Smooth muscle cell (in vitro differentiated cells): ENCODE data around the gene CSK. TPM values are rescaled to one million over a fixed set of nuclear protein-coding genes. Genes with fewer than 3 reads are reported as not detected.

Experiments used
- DNase-seq: peaks from one replicate; lab custom pipeline; 2025; ENCODE audit not compliant: unreplicated experiment; lab: John Stamatoyannopoulos, UW
- H2AFZ ChIP-seq: fragments of 200-600 bp; sonication (generic); 2 replicates; pipeline ENCODE4 v1.6.0; 2016; ENCODE audit warnings: antibody characterized with exemption, low read depth, mild to moderate bottlenecking
- H3F3A ChIP-seq: fragments of 200-600 bp; sonication (generic); 2 replicates; pipeline ENCODE4 v1.6.0; 2017; ENCODE audit warnings: antibody characterized with exemption, low read depth
- H3K27ac ChIP-seq: fragments of 200-600 bp; sonication (generic); 2 replicates; pipeline ENCODE4 v1.5.1; 2016; ENCODE audit warnings: low read depth, mild to moderate bottlenecking
- H3K27me3 ChIP-seq: fragments of 200-600 bp; sonication (generic); 2 replicates; pipeline ENCODE4 v1.6.1; 2016; ENCODE audit warnings: low read depth, mild to moderate bottlenecking
- H3K36me3 ChIP-seq: fragments of 200-600 bp; sonication (generic); 2 replicates; pipeline ENCODE4 v1.5.1; 2016; ENCODE audit warnings: low read depth
- H3K4me1 ChIP-seq: fragments of 200-600 bp; sonication (generic); 2 replicates; pipeline ENCODE4 v1.5.1; 2016; ENCODE audit warnings: low read depth
- H3K4me2 ChIP-seq: fragments of 200-600 bp; sonication (generic); 2 replicates; pipeline ENCODE4 v1.6.0; 2016; ENCODE audit warnings: mild to moderate bottlenecking
- H3K4me3 ChIP-seq: fragments of 200-600 bp; sonication (generic); 2 replicates; pipeline ENCODE4 v1.5.1; 2016; ENCODE audit warnings: mild to moderate bottlenecking
- H3K79me2 ChIP-seq: fragments of 200-600 bp; sonication (generic); 2 replicates; pipeline ENCODE4 v1.6.0; 2016; ENCODE audit warnings: low read depth, mild to moderate bottlenecking
- H3K9ac ChIP-seq: fragments of 200-600 bp; sonication (generic); 2 replicates; pipeline ENCODE4 v1.6.0; 2016; ENCODE audit warnings: low read depth
- H3K9me3 ChIP-seq: fragments of 200-600 bp; sonication (generic); replicated peaks from 2 replicates; pipeline ENCODE4 v1.5.1; 2016; ENCODE audit warnings: low read depth
- H4K20me1 ChIP-seq: fragments of 200-600 bp; sonication (generic); 2 replicates; pipeline ENCODE4 v1.6.0; 2016; ENCODE audit warnings: low read depth
- WGBS: methylation state at CpG from one replicate; pipeline ENCODE4 v1.1.7; 2016; ENCODE audit warnings: low lambda C conversion rate; 5-methylcytosine and 5-hydroxymethylcytosine counted together
- polyA plus RNA-seq: library from polyadenylated mRNA; unstranded; fragments of >200 nt; fragmentation: Nextera tagmentation; extraction: Ambion mirVana; gene quantifications from 2 replicates; pipeline ENCODE4 v1.2.1, GENCODE V29; 2016
- total RNA-seq: library from RNA; depleted of rRNA; stranded (reverse); fragments of >200 nt; gene quantifications from 2 replicates; pipeline ENCODE4 v1.2.3, GENCODE V29; 2014
- TF ChIP-seq, protein P1 (sequence below): fragments of 200-600 bp; sonication (generic); IDR thresholded peaks from 2 replicates; pipeline ENCODE4 v1.5.1; 2017; ENCODE audit warnings: borderline replicate concordance, mild to moderate bottlenecking, antibody characterized with exemption; ENCODE audit not compliant: insufficient read depth, poor library complexity, severe bottlenecking

The CSK gene
- total and polyA plus RNA-seq, 2 experiments from 2014 or later: 16.5 to 19.6 TPM

DNA sequence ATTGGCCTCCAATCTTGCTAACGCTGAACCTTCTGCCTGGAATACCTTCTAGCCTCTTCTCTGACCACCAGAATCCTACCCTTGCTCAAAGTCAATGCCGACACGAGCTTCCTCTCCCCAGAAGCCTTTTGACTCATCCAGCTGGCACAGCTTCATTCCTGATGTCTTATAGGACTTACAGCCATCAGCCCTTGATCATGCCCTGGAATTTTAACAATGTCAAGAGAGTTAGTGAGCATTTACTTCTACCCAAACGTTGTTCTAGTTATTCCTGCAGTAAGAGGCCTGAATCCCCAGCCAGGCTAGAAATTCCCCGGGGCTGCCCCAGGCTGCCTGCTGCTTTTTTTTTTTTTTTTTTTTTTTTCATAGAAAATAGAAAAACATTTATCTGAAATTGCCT, 29.3 kb upstream of the CSK start:
- Histone ChIP-seq H3K4me2 (peak overlapping the region; percentile 36), H3K79me2 (no peaks in the 10 kb centered on the region), H3K9me3 (no peaks in the 10 kb centered on the region), H4K20me1 (no peaks in the 10 kb centered on the region), H3K27me3 (no peaks in the 10 kb centered on the region), H2AFZ (no peak overlapping the region), H3F3A (no peaks in the 10 kb centered on the region), H3K36me3 (no peaks in the 10 kb centered on the region), H3K4me3 (no peak overlapping the region), H3K4me1 (peaks cover 3% of the 10 kb centered on the region), H3K27ac (peak overlapping the region; percentile 15), H3K9ac (no peak overlapping the region)
- no peak for DNase-seq
- WGBS: 27% methylated on average over 5 of the region's 5 CpGs
- TF ChIP-seq, protein P1, sequence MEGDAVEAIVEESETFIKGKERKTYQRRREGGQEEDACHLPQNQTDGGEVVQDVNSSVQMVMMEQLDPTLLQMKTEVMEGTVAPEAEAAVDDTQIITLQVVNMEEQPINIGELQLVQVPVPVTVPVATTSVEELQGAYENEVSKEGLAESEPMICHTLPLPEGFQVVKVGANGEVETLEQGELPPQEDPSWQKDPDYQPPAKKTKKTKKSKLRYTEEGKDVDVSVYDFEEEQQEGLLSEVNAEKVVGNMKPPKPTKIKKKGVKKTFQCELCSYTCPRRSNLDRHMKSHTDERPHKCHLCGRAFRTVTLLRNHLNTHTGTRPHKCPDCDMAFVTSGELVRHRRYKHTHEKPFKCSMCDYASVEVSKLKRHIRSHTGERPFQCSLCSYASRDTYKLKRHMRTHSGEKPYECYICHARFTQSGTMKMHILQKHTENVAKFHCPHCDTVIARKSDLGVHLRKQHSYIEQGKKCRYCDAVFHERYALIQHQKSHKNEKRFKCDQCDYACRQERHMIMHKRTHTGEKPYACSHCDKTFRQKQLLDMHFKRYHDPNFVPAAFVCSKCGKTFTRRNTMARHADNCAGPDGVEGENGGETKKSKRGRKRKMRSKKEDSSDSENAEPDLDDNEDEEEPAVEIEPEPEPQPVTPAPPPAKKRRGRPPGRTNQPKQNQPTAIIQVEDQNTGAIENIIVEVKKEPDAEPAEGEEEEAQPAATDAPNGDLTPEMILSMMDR: no peak

DNA sequence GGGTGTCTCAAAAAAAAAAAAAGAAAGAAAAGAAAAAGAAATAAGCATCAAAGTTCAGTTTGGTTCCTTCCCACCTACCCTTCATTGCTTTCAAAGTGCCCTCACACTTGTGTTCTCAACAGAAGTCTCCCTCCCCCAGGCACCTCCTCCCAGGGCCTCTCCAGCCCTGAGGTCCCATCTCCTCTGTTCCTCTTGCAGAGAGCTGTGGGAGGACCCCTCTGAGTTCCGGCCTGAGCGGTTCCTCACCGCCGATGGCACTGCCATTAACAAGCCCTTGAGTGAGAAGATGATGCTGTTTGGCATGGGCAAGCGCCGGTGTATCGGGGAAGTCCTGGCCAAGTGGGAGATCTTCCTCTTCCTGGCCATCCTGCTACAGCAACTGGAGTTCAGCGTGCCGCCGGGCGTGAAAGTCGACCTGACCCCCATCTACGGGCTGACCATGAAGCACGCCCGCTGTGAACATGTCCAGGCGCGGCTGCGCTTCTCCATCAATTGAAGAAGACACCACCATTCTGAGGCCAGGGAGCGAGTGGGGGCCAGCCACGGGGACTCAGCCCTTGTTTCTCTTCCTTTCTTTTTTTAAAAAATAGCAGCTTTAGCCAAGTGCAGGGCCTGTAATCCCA, 27.2 kb upstream of the CSK start:
- H3K36me3 ChIP-seq: no peaks in the 10 kb centered on the region
- H4K20me1 ChIP-seq: no peaks in the 10 kb centered on the region
- no peak overlapping the region for H3K27ac ChIP-seq
- no peak overlapping the region for H2AFZ ChIP-seq
- no peak overlapping the region for H3K9ac ChIP-seq
- TF ChIP-seq, protein P1: no peak
- no peaks in the 10 kb centered on the region for H3K79me2 ChIP-seq
- 95% methylated on average over 20 of the region's 20 CpGs for WGBS
- H3K4me3 ChIP-seq: no peak overlapping the region
- H3K4me2 ChIP-seq: no peak overlapping the region
- H3K27me3 ChIP-seq: no peaks in the 10 kb centered on the region
- no peak for DNase-seq
- H3K9me3 ChIP-seq: no peaks in the 10 kb centered on the region
- peaks cover 3% of the 10 kb centered on the region for H3K4me1 ChIP-seq
- no peaks in the 10 kb centered on the region for H3F3A ChIP-seq

DNA sequence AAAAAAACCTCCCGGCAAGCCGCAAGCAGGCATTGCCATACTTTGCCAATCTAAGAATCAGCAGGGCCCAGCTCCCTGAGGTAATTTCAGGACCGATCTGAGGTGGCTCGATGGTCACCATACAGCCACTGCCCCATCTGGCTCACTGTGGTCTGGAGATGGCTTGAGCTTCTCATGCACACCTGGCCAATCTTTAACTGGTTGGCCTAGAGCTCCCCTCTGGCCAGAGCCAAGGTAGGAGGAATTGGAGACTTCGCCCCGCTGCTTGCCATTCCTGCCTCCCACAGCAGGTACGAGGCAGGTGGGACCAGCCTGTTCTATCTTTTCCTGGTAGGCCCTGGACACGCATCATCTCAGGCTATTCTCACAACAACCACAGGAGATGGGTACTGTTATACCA, 23.1 kb upstream of the CSK start:
- no peaks in the 10 kb centered on the region for H3K4me1 ChIP-seq
- no peaks in the 10 kb centered on the region for H3K79me2 ChIP-seq
- WGBS: 89% methylated on average over 8 of the region's 8 CpGs

More for the DNA sequence above, 23.1 kb upstream of the CSK start:
- no peak overlapping the region for H2AFZ ChIP-seq
- no peak overlapping the region for H3K9ac ChIP-seq
- H4K20me1 ChIP-seq: no peaks in the 10 kb centered on the region
- H3K4me2 ChIP-seq: no peak overlapping the region
- no peaks in the 10 kb centered on the region for H3K9me3 ChIP-seq
- no peaks in the 10 kb centered on the region for H3K36me3 ChIP-seq
- TF ChIP-seq, protein P1: no peak
- DNase-seq: no peak
- H3K27ac ChIP-seq: no peak overlapping the region
- no peak overlapping the region for H3K4me3 ChIP-seq
- H3K27me3 ChIP-seq: no peaks in the 10 kb centered on the region
- no peaks in the 10 kb centered on the region for H3F3A ChIP-seq
